GM23248 (cell line): Measurements from ENCODE around the gene M1AP.

Experiments used
- EZH2 ChIP-seq: fragments of 200-600 bp; sonication (generic); IDR thresholded peaks from 2 replicates; pipeline ENCODE4 v1.6.1; 2018; ENCODE audit warnings: antibody characterized with exemption, mild to moderate bottlenecking; ENCODE audit not compliant: insufficient read depth, poor library complexity, severe bottlenecking
- EZH2phosphoT487 ChIP-seq: fragments of 200-600 bp; sonication (generic); IDR thresholded peaks from 2 replicates; pipeline ENCODE4 v1.6.1; 2018; ENCODE audit warnings: antibody characterized with exemption, moderate library complexity, mild to moderate bottlenecking, low read depth; ENCODE audit not compliant: insufficient read depth

- TF ChIP-seq EZH2 = no peak
- no peak for TF ChIP-seq EZH2phosphoT487
Observed at GRCh38 chr2:74515981-74516633, 132.0 kb downstream of the M1AP start.
